ENCODE data around the gene CSF3. TPM values are rescaled to one million over a fixed set of nuclear protein-coding genes. Genes with fewer than 3 reads are reported as not detected.
A peak's percentile ranks its signal among the peaks of the same experiment; 100 is the strongest.

The CSF3 gene
- total and polyA plus RNA-seq, 5 experiments from 2014 or later: not detected

GRCh38 chr17:40027614-40028012 is 12.4 kb downstream of the CSF3 start:
- H3K4me3 Mint-ChIP-seq: no peak overlapping the region
- DNase-seq: no peak
- H3K4me1 Mint-ChIP-seq: peaks cover 17 to 25% (median 22%) of the 10 kb centered on the region in 4 donors
- POLR2A ChIA-PET: interaction anchor here (0.6 to 1.9 kb wide), 5 partner anchors 10 to 131 kb away, joined by 3 to 7 read pairs (median 4); no protein-coding TSS in a partner anchor
- no peak overlapping the region for H3K27ac Mint-ChIP-seq
- no peak for ATAC-seq
- no peaks in the 10 kb centered on the region for H3K9me3 Mint-ChIP-seq
- peaks cover 0 to 68% (median 17%) of the 10 kb centered on the region in 3 donors for H3K36me3 Mint-ChIP-seq
- H3K27me3 Mint-ChIP-seq: no peaks in the 10 kb centered on the region

- no peak for ATAC-seq
- H3K36me3 Mint-ChIP-seq: peaks cover 0 to 73% (median 18%) of the 10 kb centered on the region in 3 donors
- H3K9me3 Mint-ChIP-seq: no peaks in the 10 kb centered on the region
- peaks cover 17 to 25% (median 22%) of the 10 kb centered on the region in 4 donors for H3K4me1 Mint-ChIP-seq
- no peaks in the 10 kb centered on the region for H3K27me3 Mint-ChIP-seq
- H3K27ac Mint-ChIP-seq: peak overlapping the region in 2 of 10 donors; percentile 15 to 53
- POLR2A ChIA-PET: no interaction called here
- no peak overlapping the region for H3K4me3 Mint-ChIP-seq
- DNase-seq: no peak
Observed at GRCh38 chr17:40028595-40028994, 13.4 kb downstream of the CSF3 start.

DNA sequence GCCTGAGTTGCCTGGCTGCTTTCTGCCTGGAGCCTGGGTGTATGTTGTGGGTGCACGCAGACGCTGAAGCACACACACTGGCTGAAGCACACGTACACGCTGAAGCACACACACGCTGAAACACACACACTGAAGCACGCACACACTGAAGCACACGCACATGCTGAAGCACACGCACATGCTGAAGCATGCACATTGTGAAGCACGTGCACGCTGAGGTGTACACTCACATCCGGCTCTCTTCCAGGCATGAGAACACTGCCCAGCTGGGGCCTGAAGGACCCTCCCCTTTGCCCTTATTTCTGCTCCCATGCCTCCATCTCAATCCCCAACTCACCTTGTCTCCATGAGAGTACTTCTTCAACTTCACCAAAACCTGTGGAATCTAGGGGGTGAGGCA is 16.5 kb downstream of the CSF3 start:
- ATAC-seq (no peak), DNase-seq (no peak)
- H3K36me3 Mint-ChIP-seq: peaks cover 5 to 81% (median 19%) of the 10 kb centered on the region in 3 donors
- H3K27me3 Mint-ChIP-seq: no peaks in the 10 kb centered on the region
- H3K9me3 Mint-ChIP-seq: no peaks in the 10 kb centered on the region
- peaks cover 4 to 8% (median 7%) of the 10 kb centered on the region in 4 donors for H3K4me1 Mint-ChIP-seq
- no peak overlapping the region for H3K4me3 Mint-ChIP-seq
- H3K27ac Mint-ChIP-seq: peak overlapping the region in 1 of 10 donors; percentile 50
- POLR2A ChIA-PET: no interaction called here

GRCh38 chr17:40032322-40033320 is 17.4 kb downstream of the CSF3 start:
- H3K27me3 Mint-ChIP-seq: no peaks in the 10 kb centered on the region
- no peaks in the 10 kb centered on the region for H3K9me3 Mint-ChIP-seq
- H3K4me1 Mint-ChIP-seq: peaks cover 0 to 3% (median 0%) of the 10 kb centered on the region in 4 donors
- POLR2A ChIA-PET: no interaction called here
- no peak overlapping the region for H3K4me3 Mint-ChIP-seq
- no peak for DNase-seq
- no peak for ATAC-seq
- no peak overlapping the region for H3K27ac Mint-ChIP-seq
- H3K36me3 Mint-ChIP-seq: peaks cover 5 to 79% (median 19%) of the 10 kb centered on the region in 3 donors

- H3K27me3 Mint-ChIP-seq: no peaks in the 10 kb centered on the region
- POLR2A ChIA-PET: no interaction called here
- H3K36me3 Mint-ChIP-seq: peaks cover 5 to 75% (median 19%) of the 10 kb centered on the region in 3 donors
Observed at GRCh38 chr17:40033339-40033738, 18.1 kb downstream of the CSF3 start.

DNA sequence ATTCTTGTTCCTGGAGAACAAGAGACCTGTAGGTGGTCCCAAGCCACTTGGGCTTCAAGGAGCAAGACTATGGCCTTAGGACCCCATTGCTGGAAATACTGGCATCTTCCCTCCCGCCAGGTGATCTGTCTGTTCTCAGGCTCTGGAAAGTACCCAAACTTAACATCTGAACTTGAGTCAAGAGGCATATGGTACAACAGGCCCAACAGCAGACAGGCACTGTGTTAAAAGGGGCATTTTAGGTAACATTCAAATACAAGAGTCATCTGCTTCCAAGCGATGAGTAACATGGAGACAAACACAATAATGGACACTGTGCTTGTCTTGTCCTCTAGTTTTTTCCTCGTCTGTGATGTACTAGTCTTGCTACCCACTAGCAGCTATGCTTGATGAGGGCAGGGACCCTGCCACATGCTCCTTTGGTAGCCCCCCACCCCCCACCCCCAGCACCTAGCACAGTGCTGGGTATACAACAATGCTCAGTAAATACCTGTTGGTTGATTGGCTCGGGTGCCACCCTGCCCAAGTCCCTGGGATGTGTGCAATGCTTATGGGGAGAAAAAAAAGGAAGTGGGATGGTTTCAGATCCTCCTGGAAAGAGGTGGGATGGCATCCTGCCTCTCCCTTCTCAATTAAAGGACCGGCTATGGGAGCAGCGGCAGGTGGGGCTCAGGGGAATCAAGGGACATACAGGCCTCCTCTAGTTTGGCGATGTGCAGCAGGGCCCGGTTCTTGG is 19.4 kb downstream of the CSF3 start:
- peaks cover 0 to 5% (median 4%) of the 10 kb centered on the region in 4 donors for H3K4me1 Mint-ChIP-seq
- H3K27ac Mint-ChIP-seq: peak overlapping the region in 1 of 10 donors; percentile 38
- POLR2A ChIA-PET: interaction anchor here (0.6 to 0.9 kb wide), 2 partner anchors 20 to 351 kb away, joined by 3 read pairs; partner anchors contain the start of gene MED24
- no peak overlapping the region for H3K4me3 Mint-ChIP-seq
- DNase-seq (no peak), ATAC-seq (no peak)
- no peaks in the 10 kb centered on the region for H3K27me3 Mint-ChIP-seq
- no peaks in the 10 kb centered on the region for H3K9me3 Mint-ChIP-seq
- peaks cover 5 to 62% (median 11%) of the 10 kb centered on the region in 3 donors for H3K36me3 Mint-ChIP-seq

More at GRCh38 chr17:40033339-40033738, 18.1 kb downstream of the CSF3 start:
- no peak for DNase-seq
- no peak for ATAC-seq
- Mint-ChIP-seq H3K9me3 (no peaks in the 10 kb centered on the region), H3K4me3 (no peak overlapping the region), H3K27ac (no peak overlapping the region), H3K4me1 (peaks cover 0 to 3% (median 0%) of the 10 kb centered on the region in 4 donors)

DNA sequence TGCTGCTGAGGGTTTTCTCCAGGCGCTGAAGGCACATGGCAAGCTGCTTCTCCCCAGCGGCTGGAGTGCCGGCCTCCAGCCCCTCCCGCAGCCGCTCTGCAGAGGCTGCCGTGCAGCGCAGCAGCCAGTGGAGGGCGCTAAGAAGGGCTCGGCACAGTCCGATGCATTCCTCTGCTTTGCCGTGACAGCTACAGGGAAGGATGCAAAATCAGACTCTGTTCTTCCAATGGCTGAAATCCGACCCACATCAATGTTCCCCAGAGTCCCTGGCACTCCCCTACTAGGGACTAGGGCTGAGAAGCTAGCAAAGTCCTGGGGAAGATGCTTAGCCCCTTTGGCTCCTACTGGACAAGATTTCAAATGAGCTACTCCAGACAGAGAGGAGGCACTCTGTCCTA is 19.9 kb downstream of the CSF3 start:
- DNase-seq: no peak
- H3K27ac Mint-ChIP-seq: no peak overlapping the region

GRCh38 chr17:40038882-40039513 is 23.8 kb downstream of the CSF3 start:
- DNase-seq: peak in 1 of 10 donors; percentile 23
- H3K4me3 Mint-ChIP-seq: no peak overlapping the region
- H3K27me3 Mint-ChIP-seq: no peaks in the 10 kb centered on the region
- peak overlapping the region in 3 of 10 donors; percentile 19 to 78 (median 47) for H3K27ac Mint-ChIP-seq
- no peaks in the 10 kb centered on the region for H3K9me3 Mint-ChIP-seq
- H3K4me1 Mint-ChIP-seq: peaks cover 0 to 8% (median 6%) of the 10 kb centered on the region in 4 donors
- H3K36me3 Mint-ChIP-seq: peaks cover 1 to 51% (median 4%) of the 10 kb centered on the region in 3 donors
- POLR2A ChIA-PET: interaction anchor here (1.7 kb wide), 1 partner anchor 22 kb away, joined by 3 read pairs; no protein-coding TSS in a partner anchor
- ATAC-seq: no peak

More for the DNA sequence above, 19.9 kb downstream of the CSF3 start:
- Mint-ChIP-seq H3K4me1 (peaks cover 0 to 5% (median 4%) of the 10 kb centered on the region in 4 donors), H3K36me3 (peaks cover 5 to 57% (median 9%) of the 10 kb centered on the region in 3 donors), H3K4me3 (no peak overlapping the region), H3K9me3 (no peaks in the 10 kb centered on the region), H3K27me3 (no peaks in the 10 kb centered on the region)
- POLR2A ChIA-PET: interaction anchor here (0.9 kb wide), 1 partner anchor 19 kb away, joined by 3 read pairs; the partner anchor contains the start of gene MED24
- ATAC-seq: no peak

- Mint-ChIP-seq H3K9me3 (no peaks in the 10 kb centered on the region), H3K36me3 (peaks cover 0 to 48% (median 3%) of the 10 kb centered on the region in 3 donors), H3K27me3 (no peaks in the 10 kb centered on the region), H3K4me3 (no peak overlapping the region), H3K27ac (peak overlapping the region in 3 of 10 donors; percentile 4 to 20 (median 14)), H3K4me1 (peaks cover 0 to 8% (median 6%) of the 10 kb centered on the region in 4 donors)
- no peak for ATAC-seq
- POLR2A ChIA-PET: no interaction called here
- no peak for DNase-seq
Observed at GRCh38 chr17:40041196-40041595, 26.0 kb downstream of the CSF3 start.

- Mint-ChIP-seq H3K27me3 (peaks cover 0 to 2% (median 0%) of the 10 kb centered on the region in 5 donors), H3K36me3 (peaks cover 0 to 15% (median 0%) of the 10 kb centered on the region in 3 donors), H3K27ac (peak overlapping the region in 1 of 10 donors; percentile 45), H3K9me3 (no peaks in the 10 kb centered on the region), H3K4me1 (peaks cover 7 to 22% (median 16%) of the 10 kb centered on the region in 4 donors), H3K4me3 (peak overlapping the region in 1 of 10 donors; percentile 34)
- ATAC-seq: no peak
- no peak for DNase-seq
- POLR2A ChIA-PET: interaction anchor here (1.0 to 3.2 kb wide), 2 partner anchors 8 to 46 kb away, joined by 3 to 34 read pairs; partner anchors contain the start of gene THRA
Observed at GRCh38 chr17:40056379-40057015, 41.3 kb downstream of the CSF3 start.

DNA sequence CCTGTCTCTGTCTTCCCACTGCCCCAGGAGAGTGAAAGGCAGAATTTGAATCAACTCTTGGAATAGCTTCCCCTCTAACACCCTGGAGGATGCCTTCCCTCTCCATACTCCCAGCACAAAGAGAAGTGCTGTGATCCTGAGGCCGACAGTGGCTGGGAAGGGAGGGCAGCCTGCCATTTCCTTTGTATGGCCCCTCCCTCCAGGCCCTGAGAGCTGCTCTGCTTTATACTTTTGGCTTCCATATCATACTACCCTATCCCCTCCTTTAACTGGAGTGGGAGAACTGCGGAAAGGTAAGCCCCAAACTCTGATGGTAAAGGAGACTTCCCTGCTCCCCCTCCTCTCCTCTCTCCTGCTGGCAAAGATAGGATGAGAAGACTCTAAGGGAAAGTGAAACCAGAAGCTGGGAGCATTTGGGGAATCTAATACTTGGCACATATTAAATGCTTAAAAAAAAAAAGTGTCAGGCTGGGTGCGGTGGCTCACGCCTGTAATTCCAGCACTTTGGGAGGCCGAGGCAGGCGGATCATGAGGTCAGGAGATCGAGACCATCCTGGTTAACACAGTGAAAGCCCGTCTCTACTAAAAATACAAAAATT is 43.0 kb downstream of the CSF3 start:
- ATAC-seq (no peak), DNase-seq (no peak)
- POLR2A ChIA-PET: interaction anchor here (1.0 to 1.6 kb wide), 3 partner anchors 18 to 55 kb away, joined by 3 to 5 read pairs (median 4); no protein-coding TSS in a partner anchor
- Mint-ChIP-seq H3K4me3 (no peak overlapping the region), H3K9me3 (no peaks in the 10 kb centered on the region), H3K4me1 (peaks cover 13 to 27% (median 23%) of the 10 kb centered on the region in 4 donors), H3K36me3 (peaks cover 0 to 2% (median 0%) of the 10 kb centered on the region in 3 donors), H3K27me3 (peaks cover 0 to 2% (median 0%) of the 10 kb centered on the region in 5 donors), H3K27ac (peak overlapping the region in 1 of 10 donors; percentile 50)

Data from naive thymus-derived CD8-positive, alpha-beta T cell (primary cell).